Endothelial cell of umbilical vein (primary cell): ENCODE results near the gene C19orf33.

Experiments
- EZH2 ChIP-seq: IDR thresholded peaks from 2 replicates; pipeline ENCODE4 v1.6.1; 2012; ENCODE audit warnings: borderline replicate concordance, low read depth, mild to moderate bottlenecking, moderate library complexity, low read length, inconsistent platforms; ENCODE audit not compliant: severe bottlenecking
- TF ChIP-seq, protein P1 (sequence below), 2 donors: IDR thresholded peaks; 1 replicate in 1 of 2; 2 replicates in 1 of 2; pipeline ENCODE4 v1.5.1; 2011; ENCODE audit warnings: low read length in 2 of 2, mild to moderate bottlenecking in 2 of 2, moderate library complexity in 2 of 2, control low read depth in 1 of 2, inconsistent platforms in 1 of 2, low read depth in 1 of 2; ENCODE audit not compliant: insufficient read depth in 1 of 2; ENCODE audit errors: extremely low read depth in 1 of 2

DNA sequence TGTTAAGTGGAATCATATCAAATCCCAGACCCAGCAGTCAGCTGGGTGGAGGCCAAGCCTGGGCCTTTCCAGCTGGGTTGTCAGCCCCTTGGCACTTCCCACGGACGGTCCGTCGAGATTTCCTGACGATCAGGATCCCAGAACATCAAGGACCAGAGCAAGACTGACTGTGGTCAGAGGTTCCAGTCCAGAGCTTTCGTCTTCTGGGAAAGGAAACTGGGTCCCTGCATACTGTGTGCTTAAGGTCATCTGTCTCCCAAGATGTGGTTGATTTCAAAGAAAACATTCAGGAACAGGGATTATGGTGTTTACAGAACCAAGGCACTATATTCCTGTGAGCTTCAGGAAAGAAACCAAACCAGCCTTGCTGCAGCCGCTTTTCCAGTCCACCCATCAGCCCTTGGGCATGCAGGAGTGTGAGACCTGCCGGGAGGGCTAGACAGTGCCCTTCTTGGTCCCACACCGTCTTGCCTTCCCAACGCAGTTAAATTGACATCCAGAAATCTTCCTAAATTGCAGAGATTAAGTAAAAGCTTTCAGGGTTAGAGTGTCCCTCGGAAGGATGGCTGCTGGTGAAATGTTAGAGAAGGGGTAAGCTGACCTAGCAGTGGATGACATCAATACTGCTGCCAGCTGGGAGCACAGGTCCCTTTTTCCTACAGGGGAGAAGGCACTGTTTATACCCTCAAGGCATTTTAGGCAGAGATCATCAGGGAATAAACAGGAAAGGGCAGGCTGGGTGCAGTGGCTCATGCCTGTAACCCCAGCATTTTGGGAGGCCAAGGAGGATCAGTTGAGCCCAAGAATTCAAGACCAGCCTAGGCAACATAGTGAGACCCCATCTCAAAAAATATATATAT, 5.0 kb upstream of the C19orf33 start:
- TF ChIP-seq, protein P1, sequence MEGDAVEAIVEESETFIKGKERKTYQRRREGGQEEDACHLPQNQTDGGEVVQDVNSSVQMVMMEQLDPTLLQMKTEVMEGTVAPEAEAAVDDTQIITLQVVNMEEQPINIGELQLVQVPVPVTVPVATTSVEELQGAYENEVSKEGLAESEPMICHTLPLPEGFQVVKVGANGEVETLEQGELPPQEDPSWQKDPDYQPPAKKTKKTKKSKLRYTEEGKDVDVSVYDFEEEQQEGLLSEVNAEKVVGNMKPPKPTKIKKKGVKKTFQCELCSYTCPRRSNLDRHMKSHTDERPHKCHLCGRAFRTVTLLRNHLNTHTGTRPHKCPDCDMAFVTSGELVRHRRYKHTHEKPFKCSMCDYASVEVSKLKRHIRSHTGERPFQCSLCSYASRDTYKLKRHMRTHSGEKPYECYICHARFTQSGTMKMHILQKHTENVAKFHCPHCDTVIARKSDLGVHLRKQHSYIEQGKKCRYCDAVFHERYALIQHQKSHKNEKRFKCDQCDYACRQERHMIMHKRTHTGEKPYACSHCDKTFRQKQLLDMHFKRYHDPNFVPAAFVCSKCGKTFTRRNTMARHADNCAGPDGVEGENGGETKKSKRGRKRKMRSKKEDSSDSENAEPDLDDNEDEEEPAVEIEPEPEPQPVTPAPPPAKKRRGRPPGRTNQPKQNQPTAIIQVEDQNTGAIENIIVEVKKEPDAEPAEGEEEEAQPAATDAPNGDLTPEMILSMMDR (IDR thresholded peaks at IDR 0.05; ENCODE audit: extremely low read depth in 1 of 2, insufficient read depth in 1 of 2, low read depth in 1 of 2, low read length in 2 of 2) = no peak
- TF ChIP-seq EZH2 = no peak
